ENCODE results near the gene HAGHL. TPM values are rescaled to one million over a fixed set of nuclear protein-coding genes. Genes with fewer than 3 reads are reported as not detected.
A peak's percentile ranks its signal among the peaks of the same experiment; 100 is the strongest.

Gene HAGHL
- total and polyA plus RNA-seq, 2 donors from 2014 or later: 7.5 to 18.0 TPM

DNA sequence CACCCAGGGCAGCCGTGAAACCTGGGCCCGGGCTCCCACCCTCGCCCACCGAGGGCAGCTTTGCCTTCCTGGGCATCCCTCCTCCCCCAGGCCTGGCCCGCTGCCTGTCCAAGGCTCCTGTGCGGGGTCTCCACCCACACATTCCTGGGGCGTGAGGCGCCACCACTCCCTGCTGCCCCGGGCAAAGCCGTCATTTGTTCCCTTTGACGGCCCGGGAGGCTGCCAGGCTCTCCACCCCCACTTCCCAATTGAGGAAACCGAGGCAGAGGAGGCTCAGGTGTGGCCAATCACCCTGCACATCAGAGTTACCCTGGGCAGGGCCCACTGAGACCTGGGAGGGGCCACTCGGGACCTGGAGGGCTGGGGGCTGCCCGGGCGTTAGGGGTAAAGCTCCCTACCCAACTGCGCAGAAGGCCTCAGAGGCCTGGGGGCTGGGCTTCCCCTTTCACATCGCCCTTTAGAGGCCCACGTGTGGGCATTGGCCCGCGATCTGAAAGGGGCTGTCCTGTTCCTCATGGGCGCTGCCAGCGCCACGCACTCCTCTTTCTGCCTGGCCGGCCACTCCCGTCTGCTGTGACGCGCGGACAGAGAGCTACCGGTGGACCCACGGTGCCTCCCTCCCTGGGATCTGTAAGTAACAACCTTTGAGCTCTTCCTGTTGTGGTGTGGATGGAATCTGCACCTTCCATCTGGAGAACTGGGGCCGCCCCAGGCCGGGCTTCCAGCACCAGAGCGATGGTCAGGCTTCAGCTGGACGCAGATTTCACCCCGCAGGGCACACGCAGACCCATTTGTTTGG lies 33.8 kb downstream of the HAGHL start, which contains the start of gene MSLN:
Gene MSLN, plus strand, starts transcription at position 190 of the 799 bp plus-strand sequence. CDS start 1,947 bp downstream, outside the sequence.
- H3K27me3 ChIP-seq (ENCODE audit: control insufficient read depth, insufficient read depth, low read length): no peaks in the 10 kb centered on the region
- no peaks in the 10 kb centered on the region for H3K9me3 ChIP-seq (ENCODE audit: control insufficient read depth in 2 of 3, insufficient read depth in 1 of 3, low read length in 3 of 3)
- H3K4me3 ChIP-seq (ENCODE audit: low read length in 3 of 3): no peak within 1 kb of the TSS
- TF ChIP-seq, protein P1, sequence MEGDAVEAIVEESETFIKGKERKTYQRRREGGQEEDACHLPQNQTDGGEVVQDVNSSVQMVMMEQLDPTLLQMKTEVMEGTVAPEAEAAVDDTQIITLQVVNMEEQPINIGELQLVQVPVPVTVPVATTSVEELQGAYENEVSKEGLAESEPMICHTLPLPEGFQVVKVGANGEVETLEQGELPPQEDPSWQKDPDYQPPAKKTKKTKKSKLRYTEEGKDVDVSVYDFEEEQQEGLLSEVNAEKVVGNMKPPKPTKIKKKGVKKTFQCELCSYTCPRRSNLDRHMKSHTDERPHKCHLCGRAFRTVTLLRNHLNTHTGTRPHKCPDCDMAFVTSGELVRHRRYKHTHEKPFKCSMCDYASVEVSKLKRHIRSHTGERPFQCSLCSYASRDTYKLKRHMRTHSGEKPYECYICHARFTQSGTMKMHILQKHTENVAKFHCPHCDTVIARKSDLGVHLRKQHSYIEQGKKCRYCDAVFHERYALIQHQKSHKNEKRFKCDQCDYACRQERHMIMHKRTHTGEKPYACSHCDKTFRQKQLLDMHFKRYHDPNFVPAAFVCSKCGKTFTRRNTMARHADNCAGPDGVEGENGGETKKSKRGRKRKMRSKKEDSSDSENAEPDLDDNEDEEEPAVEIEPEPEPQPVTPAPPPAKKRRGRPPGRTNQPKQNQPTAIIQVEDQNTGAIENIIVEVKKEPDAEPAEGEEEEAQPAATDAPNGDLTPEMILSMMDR (IDR thresholded peaks at IDR 0.05; ENCODE audit: borderline replicate concordance, extremely low read depth, insufficient read depth): no peak
- DNase-seq (peak; percentile 64 to 78 (median 70)), FAIRE-seq (no peak)
- no peak within 1 kb of the TSS for H3K9ac ChIP-seq (ENCODE audit: low read length in 3 of 3)
- no peaks in the 10 kb centered on the region for H3K4me1 ChIP-seq (ENCODE audit: control insufficient read depth in 2 of 3, insufficient read depth in 2 of 3, low read depth in 1 of 3, low read length in 3 of 3)
- intact Hi-C loops (cut with DNase I): no loop called here
- no peak within 1 kb of the TSS for H3K27ac ChIP-seq (ENCODE audit: low read depth in 2 of 2, low read length in 2 of 2)
- no peaks in the 10 kb centered on the region for H3K36me3 ChIP-seq (ENCODE audit: control insufficient read depth in 2 of 3, insufficient read depth in 3 of 3, low read length in 3 of 3)

DNA sequence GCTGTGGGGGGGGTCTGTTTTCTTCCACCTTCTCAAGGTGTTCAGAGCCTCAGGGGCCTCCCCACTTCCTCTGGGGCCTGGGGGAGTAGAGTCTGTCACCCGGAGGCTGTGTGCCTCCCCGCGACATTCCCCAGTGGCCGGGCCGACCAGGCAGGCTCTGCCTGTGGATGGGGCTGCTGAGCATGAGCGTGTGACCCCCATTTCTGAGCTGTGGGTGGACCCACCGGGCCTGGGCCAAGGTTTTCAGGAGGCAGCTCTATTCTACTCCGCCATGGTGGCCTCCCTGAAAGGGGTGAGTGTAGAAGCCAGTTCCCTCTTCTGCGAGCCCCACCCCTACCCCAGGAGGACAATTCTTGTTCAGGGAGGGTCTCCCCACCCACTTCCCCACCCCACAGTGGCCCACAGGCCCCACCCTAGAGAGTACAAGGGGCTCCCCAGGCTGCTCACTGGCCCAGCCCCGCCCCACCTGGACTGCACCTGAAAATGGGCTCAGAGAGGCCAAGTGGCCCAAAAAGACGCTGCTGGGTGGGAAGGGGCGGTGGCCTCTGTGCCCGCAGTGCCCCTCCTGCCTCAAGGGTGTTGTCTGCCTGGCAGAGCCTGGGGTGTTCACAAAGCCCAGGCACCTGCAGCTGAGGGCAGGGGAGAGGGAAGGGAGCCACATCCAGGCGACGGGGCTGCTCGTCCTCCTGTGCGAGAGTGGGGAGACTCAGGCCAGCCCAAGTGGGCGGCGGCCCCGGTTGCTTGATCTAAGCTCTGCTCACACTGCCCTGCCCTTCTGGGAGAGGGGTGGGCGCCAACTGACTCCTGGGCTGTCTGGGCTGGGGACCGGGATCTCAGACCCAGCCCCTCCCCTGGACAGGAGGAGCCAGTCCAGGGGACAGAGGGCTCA lies 35.0 kb downstream of the HAGHL start:
- H3K9me3 ChIP-seq (ENCODE audit: control insufficient read depth in 2 of 3, insufficient read depth in 1 of 3, low read length in 3 of 3): no peaks in the 10 kb centered on the region
- no peaks in the 10 kb centered on the region for H3K4me1 ChIP-seq (ENCODE audit: control insufficient read depth in 2 of 3, insufficient read depth in 2 of 3, low read depth in 1 of 3, low read length in 3 of 3)
- intact Hi-C loops (cut with DNase I): no loop called here
- TF ChIP-seq, protein P1 (IDR thresholded peaks at IDR 0.05; ENCODE audit: borderline replicate concordance, extremely low read depth, insufficient read depth): no peak
- FAIRE-seq (no peak), DNase-seq (peak in 2 of 5 donors; percentile 56 to 70)
- H3K9ac ChIP-seq (ENCODE audit: low read length in 3 of 3): no peak overlapping the region
- H3K27ac ChIP-seq (ENCODE audit: low read depth in 2 of 2, low read length in 2 of 2): no peak overlapping the region
- no peaks in the 10 kb centered on the region for H3K27me3 ChIP-seq (ENCODE audit: control insufficient read depth, insufficient read depth, low read length)
- no peaks in the 10 kb centered on the region for H3K36me3 ChIP-seq (ENCODE audit: control insufficient read depth in 2 of 3, insufficient read depth in 3 of 3, low read length in 3 of 3)
- no peak overlapping the region for H3K4me3 ChIP-seq (ENCODE audit: low read length in 3 of 3)

GRCh38 chr16:762595-763268 lies 35.8 kb downstream of the HAGHL start:
- no peak overlapping the region for H3K4me3 ChIP-seq (ENCODE audit: low read length in 3 of 3)
- intact Hi-C loops (cut with DNase I): no loop called here

More at GRCh38 chr16:762595-763268, 35.8 kb downstream of the HAGHL start:
- Histone ChIP-seq H3K4me1 (ENCODE audit: control insufficient read depth in 2 of 3, insufficient read depth in 2 of 3, low read depth in 1 of 3, low read length in 3 of 3) (no peaks in the 10 kb centered on the region), H3K27ac (ENCODE audit: low read depth in 2 of 2, low read length in 2 of 2) (no peak overlapping the region), H3K27me3 (ENCODE audit: control insufficient read depth, insufficient read depth, low read length) (no peaks in the 10 kb centered on the region), H3K9ac (ENCODE audit: low read length in 3 of 3) (no peak overlapping the region), H3K36me3 (ENCODE audit: control insufficient read depth in 2 of 3, insufficient read depth in 3 of 3, low read length in 3 of 3) (no peaks in the 10 kb centered on the region), H3K9me3 (ENCODE audit: control insufficient read depth in 2 of 3, insufficient read depth in 1 of 3, low read length in 3 of 3) (no peaks in the 10 kb centered on the region)
- TF ChIP-seq, protein P1 (IDR thresholded peaks at IDR 0.05; ENCODE audit: borderline replicate concordance, extremely low read depth, insufficient read depth): no peak
- DNase-seq: peak in 2 of 5 donors; percentile 42 to 66
- FAIRE-seq: no peak
